DOHH2 (cell line): ENCODE measurements around the gene PRLH.

Experiments used
- H3F3A ChIP-seq: fragments of 200-600 bp; sonication (generic), shearing (Covaris generic); 2 replicates; pipeline ENCODE4 v1.6.0; 2016; ENCODE audit warnings: antibody characterized with exemption, mild to moderate bottlenecking; ENCODE audit not compliant: control insufficient read depth, insufficient read depth
- H3K27ac ChIP-seq: fragments of 200-600 bp; sonication (generic); 2 replicates; pipeline ENCODE4 v1.5.1; 2014; ENCODE audit warnings: low read depth, mild to moderate bottlenecking, low read length, moderate library complexity
- H3K27me3 ChIP-seq: fragments of 200-600 bp; sonication (generic); 2 replicates; pipeline ENCODE4 v1.6.1; 2014; ENCODE audit warnings: mild to moderate bottlenecking, low read length, mixed read lengths; ENCODE audit not compliant: control insufficient read depth
- H3K36me3 ChIP-seq: fragments of 200-600 bp; sonication (generic); 2 replicates; pipeline ENCODE4 v1.6.1; 2014; ENCODE audit warnings: mild to moderate bottlenecking, low read length, moderate library complexity, mixed read lengths; ENCODE audit not compliant: control insufficient read depth
- H3K4me1 ChIP-seq: fragments of 200-600 bp; sonication (generic); 2 replicates; pipeline ENCODE4 v1.6.1; 2014; ENCODE audit warnings: mild to moderate bottlenecking, low read length, mixed read lengths; ENCODE audit not compliant: control insufficient read depth
- H3K4me2 ChIP-seq: fragments of 200-600 bp; sonication (generic); 2 replicates; pipeline ENCODE4 v1.6.0; 2014; ENCODE audit warnings: mild to moderate bottlenecking, low read length, moderate library complexity
- H3K4me3 ChIP-seq: fragments of 200-600 bp; sonication (generic); 2 replicates; pipeline ENCODE4 v1.5.1; 2014; ENCODE audit warnings: mild to moderate bottlenecking, low read length, mixed read lengths
- H3K79me2 ChIP-seq: fragments of 200-600 bp; sonication (generic); 2 replicates; pipeline ENCODE4 v1.6.1; 2014; ENCODE audit warnings: mild to moderate bottlenecking, low read length, mixed read lengths; ENCODE audit not compliant: control insufficient read depth
- H3K9me2 ChIP-seq: fragments of 200-600 bp; sonication (generic); replicated peaks from 2 replicates; pipeline ENCODE4 v1.6.1; 2014; ENCODE audit warnings: mild to moderate bottlenecking, low read length, mixed read lengths; ENCODE audit not compliant: control insufficient read depth
- H3K9me3 ChIP-seq: fragments of 200-600 bp; sonication (generic); 2 replicates; pipeline ENCODE4 v1.6.1; 2014; ENCODE audit warnings: antibody characterized with exemption, low read length, mixed read lengths; ENCODE audit not compliant: control insufficient read depth, insufficient read depth
- H4K20me1 ChIP-seq: fragments of 200-600 bp; sonication (generic); 2 replicates; pipeline ENCODE4 v1.6.0; 2014; ENCODE audit warnings: low read depth, mild to moderate bottlenecking, antibody characterized with exemption, low read length, moderate library complexity; ENCODE audit not compliant: control insufficient read depth, insufficient read depth
- CTCF ChIP-seq: fragments of 200-600 bp; sonication (generic); IDR thresholded peaks from one replicate; pipeline ENCODE4 v1.5.1; 2014; ENCODE audit warnings: antibody characterized with exemption, mild to moderate bottlenecking, low read depth, low read length; ENCODE audit not compliant: poor library complexity, severe bottlenecking
- EZH2phosphoT487 ChIP-seq: fragments of 200-600 bp; sonication (generic); IDR thresholded peaks from 2 replicates; pipeline ENCODE4 v1.6.1; 2017; ENCODE audit warnings: borderline replicate concordance, mild to moderate bottlenecking, antibody characterized with exemption, low read length, moderate library complexity, mixed read lengths

Gene PRLH

DNA sequence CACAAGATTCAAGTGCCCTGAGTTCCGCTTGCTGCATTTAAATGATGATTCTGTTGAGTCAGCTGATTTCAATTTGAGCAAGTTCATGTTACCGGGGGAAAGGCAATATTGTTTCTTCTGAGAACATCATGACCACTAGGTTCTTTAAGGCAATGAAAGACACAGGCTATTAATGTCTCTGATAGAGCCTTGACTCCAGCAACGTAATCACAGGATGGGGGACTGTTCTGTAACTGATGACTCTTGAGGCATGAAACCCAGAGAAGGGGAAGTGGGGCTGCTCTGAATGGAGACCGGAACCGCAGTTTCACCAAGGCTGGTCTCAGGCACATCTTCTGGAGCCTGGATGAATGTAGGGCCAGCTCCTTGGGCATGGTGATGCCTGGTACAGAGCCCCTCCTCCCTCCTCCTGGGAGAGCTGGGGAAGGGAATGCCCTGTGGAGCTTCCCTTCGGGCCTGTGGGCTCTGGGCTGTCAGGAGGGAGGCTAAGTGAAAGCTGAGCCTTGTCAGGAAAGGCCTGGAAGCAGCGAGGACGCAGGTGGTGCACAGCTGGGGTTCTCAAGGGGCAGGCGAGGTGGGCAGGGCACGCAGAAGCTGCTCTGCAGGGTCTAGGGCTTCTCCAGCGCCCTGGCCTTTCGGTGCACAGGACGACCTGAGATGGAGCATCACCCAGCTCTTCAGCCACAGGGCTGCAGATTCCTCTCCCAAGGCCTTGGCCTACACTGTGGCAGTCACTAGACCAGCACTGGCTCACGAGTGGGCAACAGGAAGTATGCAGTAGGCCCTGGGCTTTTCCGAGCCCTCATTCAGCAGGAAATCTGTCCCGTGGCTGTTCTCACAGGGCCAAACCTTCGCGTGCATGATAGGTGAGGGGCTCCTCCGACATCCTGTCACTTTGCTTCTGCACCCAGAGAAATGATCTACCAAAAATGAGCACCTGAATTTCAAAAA, 36.6 kb upstream of the PRLH start:
- peak overlapping the region; percentile 56 for H3K27ac ChIP-seq
- H3K27me3 ChIP-seq, result no peaks in the 10 kb centered on the region
- H3K4me1 ChIP-seq, result peaks cover 25% of the 10 kb centered on the region
- TF ChIP-seq CTCF, result no peak
- no peak for TF ChIP-seq EZH2phosphoT487
- H3K79me2 ChIP-seq, result no peaks in the 10 kb centered on the region
- no peaks in the 10 kb centered on the region for H4K20me1 ChIP-seq
- no peaks in the 10 kb centered on the region for H3K36me3 ChIP-seq
- H3K9me3 ChIP-seq, result no peaks in the 10 kb centered on the region
- peak overlapping the region; percentile 46 for H3K4me2 ChIP-seq
- no peaks in the 10 kb centered on the region for H3F3A ChIP-seq
- H3K9me2 ChIP-seq, result no peaks in the 10 kb centered on the region
- H3K4me3 ChIP-seq, result peak overlapping the region; percentile 29

DNA sequence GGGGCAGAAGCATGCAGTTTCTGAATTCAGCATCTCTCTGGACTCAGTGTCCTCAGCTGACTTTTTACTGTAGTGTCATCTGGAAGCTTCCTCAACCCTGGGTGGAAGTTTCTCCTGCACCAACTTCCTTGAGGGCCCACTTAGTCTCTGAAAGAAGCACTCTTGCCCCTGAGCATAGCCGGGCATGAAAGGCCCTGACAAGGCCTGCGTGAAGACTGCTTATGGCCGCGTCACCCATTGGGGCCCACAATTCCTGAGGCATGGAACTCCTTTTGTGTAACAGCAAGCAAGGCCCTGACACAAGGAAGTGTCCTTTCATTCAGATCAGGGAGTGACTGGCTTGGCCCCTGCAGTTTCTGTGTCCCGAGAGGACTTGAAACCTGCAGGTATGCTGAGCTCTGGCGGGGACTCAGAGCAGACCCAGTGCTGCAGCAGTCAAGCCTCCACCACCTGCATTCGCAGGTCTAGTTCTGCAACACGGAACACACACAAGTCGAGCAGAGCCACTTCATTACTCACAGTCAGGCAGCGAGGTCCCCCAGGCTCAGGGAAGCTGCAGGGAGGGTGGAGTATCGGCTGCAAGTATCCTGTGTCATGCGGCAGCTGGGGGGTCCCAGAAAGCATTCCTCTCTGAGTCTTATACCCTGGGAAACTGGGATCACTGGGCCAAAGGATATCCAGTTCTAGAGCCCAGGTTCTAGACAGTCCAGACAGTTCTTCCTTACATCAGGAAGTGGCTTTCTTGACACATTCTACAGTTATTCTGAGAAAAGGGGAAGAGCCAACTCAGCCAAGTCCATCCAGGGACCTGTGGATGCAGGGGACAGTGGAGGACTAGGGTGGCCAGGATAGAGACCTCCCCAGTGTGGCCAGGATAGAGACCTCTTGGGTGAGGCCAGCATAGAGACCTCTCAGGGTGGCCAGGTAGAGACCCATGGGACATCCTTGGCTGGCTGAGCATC, 35.6 kb upstream of the PRLH start:
- TF ChIP-seq CTCF, result no peak
- TF ChIP-seq EZH2phosphoT487, result no peak
- Histone ChIP-seq H3K27ac (peak overlapping the region; percentile 56), H3K4me2 (peak overlapping the region; percentile 46)

DNA sequence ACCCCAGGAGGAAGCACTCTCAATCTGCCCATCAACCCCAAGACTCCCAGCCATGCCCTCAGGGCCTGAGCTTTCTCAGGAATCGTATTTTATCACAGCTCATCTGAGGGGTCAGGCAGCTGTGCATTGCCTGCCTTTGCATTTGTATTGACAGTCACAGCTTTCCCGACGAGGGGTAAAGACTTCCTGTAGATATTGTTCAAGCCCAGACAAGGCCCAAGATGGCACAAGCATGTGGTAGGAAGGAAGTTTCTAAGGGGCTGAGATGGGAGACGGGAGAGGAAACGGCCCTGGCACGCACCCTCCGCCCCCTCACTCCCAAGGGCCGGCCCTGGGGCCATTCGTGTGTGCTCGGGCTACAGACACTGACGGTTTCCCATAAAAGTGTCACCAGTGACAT, 34.2 kb upstream of the PRLH start:
- Histone ChIP-seq H3K79me2 (no peaks in the 10 kb centered on the region), H3K4me2 (no peak overlapping the region), H4K20me1 (no peaks in the 10 kb centered on the region), H3K4me3 (no peak overlapping the region), H3K27ac (no peak overlapping the region), H3F3A (no peaks in the 10 kb centered on the region), H3K9me3 (no peaks in the 10 kb centered on the region), H3K27me3 (no peaks in the 10 kb centered on the region), H3K36me3 (no peaks in the 10 kb centered on the region), H3K4me1 (peaks cover 25% of the 10 kb centered on the region), H3K9me2 (no peaks in the 10 kb centered on the region)
- TF ChIP-seq CTCF (no peak), EZH2phosphoT487 (no peak)

More for the DNA sequence above, 35.6 kb upstream of the PRLH start:
- Histone ChIP-seq H4K20me1 (no peaks in the 10 kb centered on the region), H3K4me1 (peaks cover 25% of the 10 kb centered on the region), H3K79me2 (no peaks in the 10 kb centered on the region), H3K9me2 (no peaks in the 10 kb centered on the region), H3K9me3 (no peaks in the 10 kb centered on the region), H3K27me3 (no peaks in the 10 kb centered on the region), H3K4me3 (no peak overlapping the region; the same call in 1 of the 2 replicates), H3F3A (no peaks in the 10 kb centered on the region), H3K36me3 (no peaks in the 10 kb centered on the region)
